ENCODE data around the gene MGAT2. TPM values are rescaled to one million over a fixed set of nuclear protein-coding genes. Genes with fewer than 3 reads are reported as not detected.
A peak's percentile ranks its signal among the peaks of the same experiment; 100 is the strongest.

The MGAT2 gene
- total RNA-seq, 2 donors from 2014 or later = 21.4 to 23.5 TPM

GRCh38 chr14:49593016-49593415 lies 27.6 kb upstream of the MGAT2 start:
- no peak overlapping the region for H3K4me3 Mint-ChIP-seq
- WGBS, 2 experiments (ENCODE audit: insufficient coverage in 1 of 2, insufficient read length in 1 of 2) = 97% methylated on average over 3 of the region's 3 CpGs; no CpG with 5 or more reads in 1 of the 2 experiments
- no peak for DNase-seq
- Histone ChIP-seq H3K27me3 (ENCODE audit: control insufficient read depth, insufficient read depth, low read length, poor library complexity, severe bottlenecking) (no peaks in the 10 kb centered on the region), H3K9ac (ENCODE audit: extremely low read depth, low read length, poor library complexity, severe bottlenecking) (no peak overlapping the region), H3K4me1 (ENCODE audit: control insufficient read depth, insufficient read depth, low read length) (no peaks in the 10 kb centered on the region), H3K27ac (ENCODE audit: low read depth, low read length) (no peak overlapping the region), H3K4me3 (ENCODE audit: low read length) (no peak overlapping the region), H3K9me3 (ENCODE audit: control insufficient read depth, low read length) (no peaks in the 10 kb centered on the region), H3K36me3 (ENCODE audit: control insufficient read depth, insufficient read depth, low read length) (no peaks in the 10 kb centered on the region)
- no peak overlapping the region for H3K27ac Mint-ChIP-seq
- no peaks in the 10 kb centered on the region for H3K9me3 Mint-ChIP-seq
- peaks cover 7% of the 10 kb centered on the region for H3K27me3 Mint-ChIP-seq (ENCODE audit: insufficient read depth)
- no peaks in the 10 kb centered on the region for H3K36me3 Mint-ChIP-seq (ENCODE audit: low read depth)
- H3K4me1 Mint-ChIP-seq = peaks cover 5% of the 10 kb centered on the region
- TF ChIP-seq CTCF (conservative IDR thresholded peaks at IDR 0.05) = no peak

GRCh38 chr14:49594347-49595091 lies 26.1 kb upstream of the MGAT2 start:
- no peak for TF ChIP-seq CTCF (conservative IDR thresholded peaks at IDR 0.05)
- Histone ChIP-seq H3K27ac (ENCODE audit: low read depth, low read length) (no peak overlapping the region), H3K4me1 (ENCODE audit: control insufficient read depth, insufficient read depth, low read length) (no peaks in the 10 kb centered on the region), H3K9ac (ENCODE audit: extremely low read depth, low read length, poor library complexity, severe bottlenecking) (no peak overlapping the region), H3K27me3 (ENCODE audit: control insufficient read depth, insufficient read depth, low read length, poor library complexity, severe bottlenecking) (no peaks in the 10 kb centered on the region), H3K9me3 (ENCODE audit: control insufficient read depth, low read length) (no peaks in the 10 kb centered on the region), H3K36me3 (ENCODE audit: control insufficient read depth, insufficient read depth, low read length) (no peaks in the 10 kb centered on the region), H3K4me3 (ENCODE audit: low read length) (no peak overlapping the region)
- no peaks in the 10 kb centered on the region for H3K36me3 Mint-ChIP-seq (ENCODE audit: low read depth)
- peaks cover 5% of the 10 kb centered on the region for H3K4me1 Mint-ChIP-seq
- no peak for DNase-seq
- H3K9me3 Mint-ChIP-seq = no peaks in the 10 kb centered on the region
- H3K27ac Mint-ChIP-seq = no peak overlapping the region
- 85 to 100% methylated on average over 3 to 4 of the region's 4 CpGs for WGBS, 2 experiments (ENCODE audit: insufficient coverage in 1 of 2, insufficient read length in 1 of 2)
- H3K27me3 Mint-ChIP-seq (ENCODE audit: insufficient read depth) = peaks cover 7% of the 10 kb centered on the region
- no peak overlapping the region for H3K4me3 Mint-ChIP-seq

- Mint-ChIP-seq H3K27ac (peak overlapping the region; percentile 97), H3K9me3 (no peaks in the 10 kb centered on the region), H3K4me1 (peaks cover 9% of the 10 kb centered on the region), H3K36me3 (ENCODE audit: low read depth) (peaks cover 6% of the 10 kb centered on the region), H3K4me3 (peak overlapping the region; percentile 89), H3K27me3 (ENCODE audit: insufficient read depth) (peaks cover 7% of the 10 kb centered on the region)
- Histone ChIP-seq H3K27me3 (ENCODE audit: control insufficient read depth, insufficient read depth, low read length, poor library complexity, severe bottlenecking) (no peaks in the 10 kb centered on the region), H3K4me3 (ENCODE audit: low read length) (peak overlapping the region; percentile 96), H3K27ac (ENCODE audit: low read depth, low read length) (peak overlapping the region; percentile 92), H3K4me1 (ENCODE audit: control insufficient read depth, insufficient read depth, low read length) (no peaks in the 10 kb centered on the region), H3K9ac (ENCODE audit: extremely low read depth, low read length, poor library complexity, severe bottlenecking) (peak overlapping the region; percentile 87), H3K36me3 (ENCODE audit: control insufficient read depth, insufficient read depth, low read length) (peaks cover 6% of the 10 kb centered on the region), H3K9me3 (ENCODE audit: control insufficient read depth, low read length) (no peaks in the 10 kb centered on the region)
- DNase-seq = no peak
- WGBS, 2 experiments (ENCODE audit: insufficient coverage in 1 of 2, insufficient read length in 1 of 2) = 1 to 4% methylated on average over 8 to 15 of the region's 15 CpGs
- no peak for TF ChIP-seq CTCF (conservative IDR thresholded peaks at IDR 0.05)
Observed at GRCh38 chr14:49598189-49598484, 22.5 kb upstream of the MGAT2 start.

Data from endodermal cell (in vitro differentiated cells).